RKO (cell line): ENCODE results near the gene GUCY2D.
"Not testable (repeated sequence)": the region's sequence is repeated elsewhere in the genome, so short reads cannot be mapped to it uniquely, and the experiment has no call there.

Source experiments
- DNase-seq: peaks from one replicate; pipeline ENCODE4 v3.0.0-alpha.2; 2016; ENCODE audit warnings: low spot score

The GUCY2D gene

DNA sequence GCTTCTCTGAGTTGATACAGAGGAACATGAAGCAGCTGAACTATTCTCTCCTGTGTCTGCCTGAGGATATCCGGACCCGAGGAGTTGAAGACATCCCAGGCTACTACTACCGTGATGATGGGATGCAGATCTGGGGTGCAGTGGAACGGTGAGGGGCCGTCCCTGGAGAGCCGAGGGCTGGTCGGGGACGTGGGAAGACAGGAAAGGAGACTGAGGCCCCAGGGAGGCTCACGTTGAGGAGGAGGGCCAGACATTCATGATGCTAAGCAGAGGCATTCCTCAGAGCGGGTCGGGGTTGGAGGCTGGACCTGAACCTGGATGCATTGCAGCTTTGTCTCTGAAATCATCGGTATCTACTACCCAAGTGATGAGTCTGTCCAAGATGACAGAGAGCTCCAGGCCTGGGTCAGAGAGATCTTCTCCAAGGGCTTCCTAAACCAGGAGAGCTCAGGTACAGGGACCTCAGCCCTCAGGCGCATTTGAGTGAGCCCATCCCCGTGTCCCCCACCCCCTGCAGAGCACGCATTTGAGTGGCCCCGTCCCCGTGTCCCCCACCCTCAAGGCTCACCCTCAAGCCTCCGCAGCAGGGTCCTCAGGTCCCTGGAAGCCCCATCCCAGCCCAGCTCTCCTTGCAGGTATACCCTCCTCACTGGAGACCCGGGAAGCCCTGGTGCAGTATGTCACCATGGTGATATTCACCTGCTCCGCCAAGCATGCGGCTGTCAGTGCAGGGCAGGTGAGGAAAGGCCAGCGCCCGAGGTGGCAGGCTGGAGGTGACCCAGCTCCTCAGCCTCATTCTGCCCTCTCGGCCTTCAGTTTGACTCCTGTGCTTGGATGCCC lies 44.7 kb downstream of the GUCY2D start:
- DNase-seq = no peak

DNA sequence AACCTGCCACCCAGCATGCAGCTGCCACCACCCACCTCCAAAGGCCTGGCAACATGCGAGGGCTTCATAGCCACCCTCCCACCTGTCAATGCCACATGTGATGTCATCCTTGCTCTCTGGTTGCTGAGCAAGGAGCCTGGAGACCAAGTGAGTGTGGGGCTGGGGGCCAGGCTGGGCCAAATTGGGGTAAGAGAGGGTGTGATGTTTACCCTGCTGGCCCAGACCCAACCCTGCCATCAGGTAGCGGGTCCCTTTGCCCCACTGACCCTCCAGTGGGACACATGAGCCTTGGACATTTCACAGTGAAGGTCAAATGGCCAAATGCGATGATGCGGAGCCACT lies 45.3 kb downstream of the GUCY2D start:
- no peak for DNase-seq

DNA sequence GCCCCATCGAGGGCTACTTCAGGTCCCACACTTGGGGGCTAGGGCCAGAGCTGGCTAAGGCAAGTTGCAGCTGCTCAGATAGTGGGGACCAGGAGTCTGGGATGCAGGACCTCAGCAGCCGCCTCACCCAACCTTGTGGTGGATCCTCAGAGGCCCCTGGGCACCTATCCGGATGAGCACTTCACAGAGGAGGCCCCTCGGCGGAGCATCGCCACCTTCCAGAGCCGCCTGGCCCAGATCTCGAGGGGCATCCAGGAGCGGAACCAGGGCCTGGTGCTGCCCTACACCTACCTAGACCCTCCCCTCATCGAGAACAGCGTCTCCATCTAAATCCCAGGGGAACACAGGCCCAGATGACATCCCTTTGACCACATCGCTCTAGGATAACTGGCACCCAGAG lies 45.8 kb downstream of the GUCY2D start:
- no peak for DNase-seq

DNA sequence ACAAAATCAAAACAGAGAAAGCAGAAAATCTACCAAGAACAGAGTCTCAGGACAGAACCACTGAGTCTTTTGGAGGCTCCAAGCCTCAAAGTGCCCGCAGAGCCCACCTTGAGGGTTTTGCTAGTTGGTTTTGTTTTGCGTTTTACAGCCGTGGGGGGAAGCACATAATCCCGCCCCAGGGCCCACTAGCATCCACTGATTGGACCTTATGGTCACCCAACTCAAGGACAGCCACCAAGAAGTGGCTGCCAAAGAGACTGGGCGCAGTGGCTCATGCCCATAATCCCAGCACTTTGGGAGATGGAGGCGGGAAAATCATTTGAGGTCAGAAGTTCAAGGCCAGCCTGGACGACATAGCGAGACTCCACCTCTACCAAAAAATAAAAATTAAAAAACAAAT lies 46.3 kb downstream of the GUCY2D start:
- no peak for DNase-seq

DNA sequence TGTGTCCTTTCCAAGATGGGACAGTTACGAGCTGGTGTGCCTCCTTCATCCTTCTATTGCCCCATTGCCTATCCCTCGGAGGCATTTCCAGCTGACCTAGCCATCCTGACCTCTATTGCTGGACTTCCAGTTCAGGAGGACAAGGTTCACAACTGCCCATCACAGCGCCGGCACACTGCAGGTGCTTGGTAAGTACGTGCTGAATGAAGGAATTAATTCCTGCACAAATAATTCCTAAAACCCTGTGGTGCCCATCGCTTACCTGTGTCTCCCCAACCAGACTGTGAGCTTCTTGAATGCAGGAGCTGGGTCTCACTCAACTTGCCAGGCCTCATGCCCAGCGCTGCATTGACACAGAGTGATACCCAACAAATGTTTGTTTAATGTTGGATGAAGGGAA lies 49.4 kb downstream of the GUCY2D start:
- no peak for DNase-seq

DNA sequence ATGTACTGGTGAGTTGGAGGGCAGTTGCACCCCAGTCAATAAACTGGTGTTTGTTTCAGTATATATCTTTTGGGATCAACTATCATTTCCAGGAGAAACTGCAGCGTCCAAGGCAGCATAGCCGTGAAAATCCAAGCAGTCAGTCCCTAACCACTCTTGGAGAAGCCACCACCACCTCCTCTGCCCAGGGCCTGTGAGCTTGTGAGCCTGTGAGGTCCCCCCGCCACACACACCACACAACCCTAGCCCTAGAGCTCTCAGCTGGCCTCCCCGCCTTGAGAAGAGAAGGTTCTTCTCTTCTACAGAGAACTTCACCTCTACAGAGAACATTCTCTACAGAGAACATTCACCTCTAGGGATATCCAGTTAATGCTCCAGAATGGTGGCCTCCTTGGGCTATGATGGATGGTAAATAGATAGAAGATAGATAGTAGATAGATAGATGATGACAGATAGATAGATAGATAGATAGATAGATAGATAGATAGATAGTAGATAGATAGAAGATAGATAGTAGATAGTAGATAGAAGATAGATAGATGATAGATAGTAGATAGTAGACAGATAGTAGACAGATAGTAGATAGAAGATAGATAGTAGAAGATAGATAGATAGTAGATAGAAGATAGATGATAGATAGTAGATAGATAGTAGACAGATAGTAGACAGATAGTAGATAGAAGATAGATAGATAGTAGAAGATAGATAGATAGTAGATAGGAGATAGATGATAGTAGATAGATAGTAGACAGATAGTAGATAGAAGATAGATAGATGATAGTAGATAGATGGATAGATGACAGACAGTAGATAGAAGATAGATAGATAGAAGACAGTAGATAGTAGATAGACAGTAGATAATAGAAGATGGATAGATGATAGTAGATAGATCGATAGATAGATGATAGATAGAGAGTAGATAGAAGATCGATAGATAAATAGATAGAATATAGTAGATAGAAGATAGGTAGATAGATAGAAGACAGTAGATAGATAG lies 50.1 kb downstream of the GUCY2D start:
- DNase-seq = no peak

DNA sequence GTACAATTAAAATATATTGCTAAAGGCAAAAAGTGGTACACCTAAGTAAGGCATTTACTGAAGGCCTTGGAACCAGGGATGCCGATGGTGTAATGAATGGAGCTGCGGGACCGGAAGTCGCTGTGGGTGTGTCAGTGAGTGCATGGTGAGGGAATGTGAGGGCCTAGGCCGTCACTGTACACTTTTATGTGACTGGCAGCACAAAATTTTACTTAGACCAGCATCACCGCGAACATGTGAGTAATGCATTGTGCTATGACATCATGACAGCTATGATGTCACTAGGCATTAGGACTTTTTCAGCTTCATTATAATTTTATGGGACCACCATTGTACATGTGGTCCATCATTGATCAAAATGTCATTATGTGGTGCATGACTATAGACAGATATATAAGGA lies 51.2 kb downstream of the GUCY2D start:
- peak; percentile 23 for DNase-seq

DNA sequence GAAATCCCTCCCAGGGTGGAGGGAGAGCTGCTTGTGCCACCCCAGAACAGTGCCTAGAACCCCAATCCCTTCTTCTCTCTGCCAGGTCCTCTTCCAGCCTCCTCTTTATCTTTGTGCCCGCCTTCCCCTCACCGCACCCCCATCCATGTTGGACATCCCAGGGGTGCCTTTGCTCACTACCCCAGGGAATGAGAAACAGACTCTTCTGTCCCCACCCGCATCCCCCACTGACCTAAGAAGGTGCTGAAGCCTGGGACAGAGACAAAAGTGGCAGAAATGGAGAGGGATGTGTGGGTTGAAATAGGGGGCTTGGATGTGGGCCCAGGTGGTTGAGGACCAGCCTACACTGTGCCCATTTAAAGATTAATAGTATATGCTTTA lies 53.4 kb downstream of the GUCY2D start:
- DNase-seq = no peak

DNA sequence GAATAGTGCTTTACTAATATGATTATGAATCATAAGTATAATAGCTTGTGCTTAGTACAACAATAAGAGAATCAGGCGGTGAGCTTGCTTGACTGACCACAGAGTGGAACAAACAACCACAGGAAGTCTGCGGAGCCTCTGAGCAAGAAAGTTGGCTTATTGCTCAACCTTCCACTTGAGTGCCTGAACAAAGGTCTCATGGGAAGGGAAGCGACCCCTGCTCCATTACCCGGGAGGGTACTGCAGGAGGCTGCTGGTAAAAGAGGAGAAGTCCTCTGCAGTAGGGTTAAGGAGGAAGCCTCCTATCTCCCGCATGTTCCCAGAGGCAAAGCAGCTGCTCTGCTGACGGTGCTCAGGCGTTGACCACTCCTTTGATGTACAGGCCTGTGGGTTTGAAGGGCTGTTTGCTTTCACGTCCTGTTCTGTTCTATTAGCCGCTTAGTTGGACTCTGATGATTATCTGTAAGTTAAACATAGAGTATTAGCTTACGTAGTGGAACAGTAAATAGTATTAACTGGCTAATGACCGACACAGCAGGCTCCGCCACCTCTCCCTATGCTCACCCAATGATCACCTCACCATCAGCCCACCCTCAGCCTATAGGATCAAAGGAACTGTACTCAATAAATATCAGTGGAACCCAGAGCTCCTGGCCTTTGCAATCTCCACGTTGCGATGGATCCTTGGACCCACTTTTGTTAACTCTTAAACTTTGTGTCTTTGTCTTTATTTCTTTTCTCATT lies 54.0 kb downstream of the GUCY2D start:
- no peak for DNase-seq

DNA sequence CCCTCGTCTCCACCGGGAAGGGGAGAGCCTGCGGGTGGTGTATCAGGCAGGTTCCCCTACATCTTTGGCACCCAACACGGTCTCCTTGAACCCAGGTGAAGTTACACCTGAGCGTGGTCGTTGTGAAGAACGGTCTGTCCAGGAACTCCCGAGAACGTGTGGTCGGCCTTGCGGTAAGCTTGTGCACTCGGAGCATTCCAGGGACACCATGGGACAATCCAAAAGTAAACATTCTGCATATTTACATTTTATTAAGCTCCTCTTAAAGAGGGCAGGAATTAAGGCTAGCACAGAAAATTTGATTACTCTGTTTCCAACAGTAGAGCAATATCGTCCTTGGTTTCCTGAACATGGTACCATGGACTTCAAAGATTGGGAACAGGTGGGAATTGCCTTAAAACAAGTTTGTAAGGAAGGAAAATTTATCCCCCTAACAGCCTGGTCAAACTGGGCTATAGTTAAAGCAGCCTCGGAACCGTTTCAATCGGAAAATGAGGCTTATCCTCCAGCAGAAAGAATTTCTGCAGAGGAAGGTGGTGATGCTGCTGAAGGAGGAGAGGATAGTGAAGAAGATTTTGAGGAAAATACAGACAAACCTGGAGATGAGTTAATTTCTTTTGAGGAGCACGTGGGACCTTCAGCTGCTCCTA lies 54.7 kb downstream of the GUCY2D start:
- no peak for DNase-seq

DNA sequence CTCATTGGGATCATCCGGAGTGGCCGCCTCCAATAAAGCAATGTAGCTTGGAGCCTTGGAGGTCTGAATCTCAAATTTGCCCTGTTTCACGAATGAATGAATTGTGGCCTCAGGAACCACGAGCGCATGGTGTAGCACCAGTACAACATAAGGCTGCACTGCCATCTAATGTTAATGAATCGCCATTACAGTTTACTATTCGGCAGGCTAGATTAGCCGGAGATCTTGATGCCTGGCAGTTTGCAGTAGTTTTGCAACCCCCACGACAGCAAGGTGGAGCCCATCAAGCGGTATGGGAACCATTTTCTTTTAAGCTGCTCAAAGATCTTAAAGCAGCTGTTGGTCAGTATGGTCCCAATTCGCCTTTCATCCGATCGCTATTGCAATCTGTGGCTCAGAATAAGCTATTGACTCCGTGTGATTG lies 55.3 kb downstream of the GUCY2D start:
- peak; percentile 87 for DNase-seq

DNA sequence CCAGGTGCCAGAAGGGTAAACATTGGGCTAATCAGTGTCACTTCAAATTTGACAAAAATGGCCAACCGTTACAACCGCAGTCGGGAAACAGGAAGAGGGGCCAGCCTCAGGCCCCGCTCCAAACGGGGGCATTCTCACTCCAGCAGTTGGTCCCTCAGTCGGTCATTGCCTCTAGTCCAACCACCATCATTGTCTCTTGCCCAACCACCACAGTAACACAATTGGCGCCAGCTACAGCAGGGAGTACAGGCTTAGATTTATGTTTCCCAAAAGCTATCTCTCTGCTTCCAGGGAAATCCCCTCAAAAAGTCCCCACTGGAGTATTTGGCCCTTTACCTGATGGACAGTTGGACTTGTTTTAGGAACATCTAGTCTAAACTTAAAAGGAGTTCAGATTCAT lies 56.7 kb downstream of the GUCY2D start:
- no peak for DNase-seq

DNA sequence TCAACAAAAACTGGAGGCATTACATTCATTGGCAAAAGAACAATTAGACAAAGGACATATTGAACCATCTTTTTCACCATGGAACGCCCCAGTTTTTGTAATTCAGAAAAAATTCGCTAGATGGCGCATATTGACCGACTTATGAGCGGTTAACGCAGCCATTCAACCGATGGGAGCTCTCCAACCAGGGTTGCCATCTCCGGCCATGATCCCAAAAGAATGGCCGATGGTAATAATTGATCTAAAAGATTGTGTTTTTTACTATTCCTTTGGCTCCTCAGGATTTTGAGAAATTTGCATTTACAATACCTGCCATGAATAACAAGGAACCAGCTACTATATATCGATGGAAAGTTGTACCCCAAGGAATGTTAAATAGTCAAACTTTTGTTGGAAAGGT lies 57.9 kb downstream of the GUCY2D start:
- peak; percentile 72 for DNase-seq

DNA sequence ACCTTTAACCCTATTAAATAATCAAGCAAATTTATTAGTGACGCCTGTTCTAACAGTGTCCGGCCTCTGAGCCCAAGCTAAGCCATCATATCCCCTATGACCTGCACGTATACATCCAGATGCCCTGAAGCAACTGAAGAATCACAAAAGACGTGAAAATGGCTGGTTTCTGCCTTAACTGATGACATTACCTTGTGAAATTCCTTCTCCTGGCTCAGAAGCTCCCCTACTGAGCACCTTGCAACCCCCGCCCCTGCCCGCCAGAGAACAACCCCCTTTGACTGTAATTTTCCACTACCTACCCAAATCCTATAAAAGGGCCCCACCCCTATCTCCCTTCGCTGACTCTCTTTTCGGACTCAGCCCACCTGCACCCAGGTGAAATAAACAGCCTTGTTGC lies 59.4 kb downstream of the GUCY2D start:
- not testable (repeated sequence) for DNase-seq

DNA sequence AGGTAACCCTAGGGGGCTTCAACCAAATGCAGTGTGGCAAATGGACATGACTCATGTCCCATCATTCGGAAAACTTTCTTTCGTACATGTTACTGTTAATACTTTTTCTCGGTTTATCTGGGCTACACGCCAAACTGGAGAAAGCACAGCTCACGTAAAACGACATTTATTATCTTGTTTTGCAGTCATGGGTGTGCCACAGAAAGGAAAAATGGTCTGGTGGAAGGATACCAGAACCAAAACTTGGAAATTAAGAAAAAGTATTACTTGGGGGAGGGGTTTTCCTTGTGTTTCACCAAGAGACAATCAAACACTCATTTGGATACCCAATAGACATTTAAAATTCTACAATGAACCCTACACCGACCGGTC lies 60.0 kb downstream of the GUCY2D start:
- no peak for DNase-seq

DNA sequence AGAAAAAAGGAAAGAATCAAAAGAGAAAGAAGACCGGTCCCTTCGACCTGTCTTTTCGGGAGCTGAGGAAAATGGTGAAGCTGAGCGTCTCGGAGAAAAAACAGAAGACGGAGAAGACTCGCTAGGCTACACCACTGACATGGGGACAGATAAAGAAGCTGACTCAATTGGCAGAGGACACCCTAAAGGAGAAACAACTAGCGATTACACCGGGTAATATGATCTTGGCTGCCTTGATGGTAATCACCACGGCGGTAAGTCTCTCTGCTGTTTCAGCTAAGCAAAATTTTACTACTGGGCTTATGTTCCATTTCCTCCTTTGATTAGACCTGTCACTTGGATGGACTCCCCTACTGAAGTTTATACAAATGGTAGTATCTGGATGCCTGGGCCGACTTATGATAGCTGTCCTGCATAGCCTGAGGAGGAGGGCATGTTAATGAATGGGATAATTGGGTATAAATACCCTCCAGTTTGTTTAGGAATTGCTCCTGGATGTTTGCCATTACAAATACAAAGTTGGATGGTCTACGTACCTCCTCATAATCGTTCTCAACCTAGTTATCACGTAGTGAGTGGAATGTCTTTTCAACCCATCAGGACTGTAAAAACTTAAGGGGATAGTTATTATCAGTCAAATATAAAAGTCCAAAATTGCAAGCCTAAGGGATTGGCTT lies 60.5 kb downstream of the GUCY2D start:
- DNase-seq = no peak

DNA sequence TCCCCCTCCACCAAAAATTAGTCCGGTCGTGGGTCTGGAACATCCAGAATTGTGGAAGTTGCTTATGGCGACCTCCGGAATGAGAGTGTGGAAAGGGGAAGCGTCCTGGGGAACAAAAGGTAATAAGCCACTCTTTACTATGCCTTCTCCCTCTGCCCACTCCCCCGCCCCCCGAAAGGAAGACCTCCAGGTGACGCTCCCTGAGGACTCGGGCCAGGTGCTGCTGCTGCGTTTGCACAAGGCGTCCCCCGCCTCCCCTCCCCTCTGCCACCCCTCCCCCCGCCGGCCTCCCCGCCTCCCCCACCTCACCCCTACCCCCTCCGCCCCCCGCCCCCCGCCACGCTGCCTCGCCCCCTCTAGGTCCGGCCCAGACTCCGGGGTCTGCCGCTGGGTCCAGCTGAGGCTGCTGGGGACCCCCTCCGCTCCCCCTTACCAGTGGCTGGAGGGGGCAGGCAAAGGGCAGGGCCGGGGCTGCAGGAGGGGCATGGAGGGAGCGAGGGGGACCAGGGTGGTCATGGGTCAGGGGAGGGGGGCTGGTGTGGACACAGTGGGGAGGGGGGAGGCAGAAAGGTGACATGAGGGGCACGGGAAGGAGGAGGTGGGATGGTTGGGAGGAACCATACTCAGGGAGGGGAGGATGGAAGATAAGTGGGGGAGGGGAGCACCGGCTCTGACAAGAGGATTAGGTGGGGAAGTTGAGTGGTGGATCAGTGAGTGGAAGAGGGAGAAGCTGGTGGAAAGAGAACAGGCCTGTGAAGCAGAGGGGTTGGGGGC lies 61.5 kb downstream of the GUCY2D start:
- DNase-seq = no peak

DNA sequence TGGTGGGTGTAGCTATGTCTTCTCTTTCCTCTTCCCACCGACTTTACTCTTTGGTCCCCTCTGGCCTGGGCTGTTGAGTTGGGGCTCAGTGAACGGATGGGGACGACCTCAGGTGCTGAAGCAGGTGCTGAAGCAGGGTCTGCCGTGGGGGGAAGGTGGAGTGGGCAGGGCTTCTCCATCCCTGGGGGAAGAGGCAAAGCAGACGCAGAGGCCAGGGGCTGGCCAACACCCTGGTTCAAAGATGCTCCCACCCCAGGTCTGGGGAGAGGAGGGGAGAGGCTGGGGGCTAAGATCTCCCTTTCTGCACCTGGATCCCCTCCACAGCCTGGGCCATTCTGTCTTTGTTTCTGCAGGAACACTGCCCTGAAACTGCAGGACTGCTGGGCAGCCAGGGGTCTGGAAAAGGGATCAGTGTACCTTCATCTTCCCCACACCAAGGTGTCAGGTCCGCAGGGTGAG lies 62.2 kb downstream of the GUCY2D start:
- no peak for DNase-seq

DNA sequence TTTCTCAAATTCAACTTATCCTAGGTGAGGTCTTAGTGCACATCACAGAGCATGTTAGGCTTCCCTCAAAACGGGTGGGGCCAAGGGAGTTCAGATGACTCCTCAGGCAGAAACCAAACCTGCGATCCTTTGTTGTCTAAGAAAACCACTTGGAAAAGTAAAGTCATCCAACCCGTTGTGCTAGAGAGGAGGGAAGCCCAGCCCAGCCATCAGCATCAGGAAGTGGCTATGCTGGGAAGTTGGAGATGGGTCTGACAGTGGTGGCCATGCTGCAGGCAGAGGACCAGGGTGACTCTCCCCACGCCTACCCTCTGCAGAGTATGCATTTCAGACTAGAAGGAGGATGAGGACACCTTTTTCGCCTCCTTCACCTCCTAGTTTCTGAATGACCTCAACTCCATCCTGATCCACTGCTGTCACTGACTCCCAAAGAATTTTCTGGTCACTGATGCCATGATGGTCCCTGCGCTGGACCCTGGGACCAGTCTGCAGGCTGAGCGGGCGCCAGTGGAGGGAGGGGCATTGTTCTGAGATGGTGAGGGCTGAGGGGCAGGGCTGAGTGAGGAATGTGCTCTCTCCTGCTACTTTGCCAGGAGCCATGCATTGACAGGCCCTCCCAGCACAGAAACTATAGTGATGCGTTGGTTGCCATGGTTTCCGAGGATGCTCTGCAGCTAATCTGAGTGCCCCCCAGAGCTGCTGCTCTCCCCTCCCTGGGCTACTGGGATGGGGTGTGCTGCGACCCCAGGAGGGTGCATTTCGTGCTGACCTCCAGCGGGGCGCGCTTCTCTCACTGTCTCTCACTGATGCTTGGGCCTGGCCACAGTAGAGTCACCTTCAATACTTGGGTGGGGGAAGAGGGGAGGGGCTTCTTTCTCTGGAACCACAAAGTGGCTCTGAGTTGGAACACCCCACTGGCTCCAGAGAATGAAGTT lies 64.7 kb downstream of the GUCY2D start:
- no peak for DNase-seq
